Coronary artery (tissue), 2 donors: ENCODE data around the gene VWA5A.
A peak's percentile ranks its signal among the peaks of the same experiment; 100 is the strongest.
"Not testable (repeated sequence)": the region's sequence is repeated elsewhere in the genome, so short reads cannot be mapped to it uniquely, and the experiment has no call there.

Experiments used
- DNase-seq: peaks from one replicate; pipeline ENCODE4 v3.0.0-alpha.2; 2017; ENCODE audit warnings: low spot score
- H3K27ac ChIP-seq, 2 donors: fragments of 200-600 bp; sonication (generic); one replicate each; pipeline ENCODE4 v1.5.1; 2016 to 2019
- H3K4me3 ChIP-seq: fragments of 200-600 bp; sonication (generic); 2 replicates; pipeline ENCODE4 v1.5.1; 2016; ENCODE audit warnings: mild to moderate bottlenecking, moderate library complexity
- CTCF ChIP-seq: fragments of 200-600 bp; sonication (generic); IDR thresholded peaks from one replicate; pipeline ENCODE4 v1.5.1; 2019; ENCODE audit warnings: antibody characterized with exemption

Gene VWA5A

GRCh38 chr11:124113890-124114289 lies 1.4 kb upstream of the VWA5A start:
- Histone ChIP-seq H3K4me3 (no peak overlapping the region), H3K27ac (no peak overlapping the region)
- no peak for TF ChIP-seq CTCF
- no peak for DNase-seq

GRCh38 chr11:124115782-124116616 lies 749 bp downstream of the VWA5A start:
- no peak for DNase-seq
- TF ChIP-seq CTCF: no peak
- Histone ChIP-seq H3K27ac (peak overlapping the region; percentile 36 to 44), H3K4me3 (peak overlapping the region; percentile 85)

- Histone ChIP-seq H3K27ac (no peak overlapping the region), H3K4me3 (no peak overlapping the region)
- no peak for DNase-seq
- TF ChIP-seq CTCF: no peak
These were observed 3.9 kb downstream of the VWA5A start for GRCh38 chr11:124119103-124119502.

GRCh38 chr11:124120891-124121290 lies 5.6 kb downstream of the VWA5A start:
- TF ChIP-seq CTCF: no peak
- DNase-seq: no peak
- no peak overlapping the region for H3K4me3 ChIP-seq
- H3K27ac ChIP-seq: no peak overlapping the region

- no peak overlapping the region for H3K4me3 ChIP-seq
- no peak for TF ChIP-seq CTCF
- DNase-seq: no peak
- no peak overlapping the region for H3K27ac ChIP-seq
These were observed 6.9 kb downstream of the VWA5A start for GRCh38 chr11:124122123-124122522.

GRCh38 chr11:124123622-124124021 lies 8.4 kb downstream of the VWA5A start:
- no peak for DNase-seq

GRCh38 chr11:124127134-124127533 lies 11.9 kb downstream of the VWA5A start:
- DNase-seq, H3K4me3 ChIP-seq, H3K27ac ChIP-seq: not testable (repeated sequence)

More at GRCh38 chr11:124123622-124124021, 8.4 kb downstream of the VWA5A start:
- Histone ChIP-seq H3K4me3 (no peak overlapping the region), H3K27ac (no peak overlapping the region)
- no peak for TF ChIP-seq CTCF
